Measurements from ENCODE around the gene CELSR1. TPM values are rescaled to one million over a fixed set of nuclear protein-coding genes. Genes with fewer than 3 reads are reported as not detected.
"Not testable (repeated sequence)": the region's sequence is repeated elsewhere in the genome, so short reads cannot be mapped to it uniquely, and the experiment has no call there.

The CELSR1 gene
- total and polyA plus RNA-seq, 3 experiments from 2014 or later = 0.15 to 0.33 (median 0.30) TPM

GRCh38 chr22:46407748-46408147 is 129.7 kb downstream of the CELSR1 start:
- Histone ChIP-seq H3K27ac (ENCODE audit: low read depth, low read length) (no peak overlapping the region), H3K4me3 (ENCODE audit: low read length) (no peak overlapping the region), H3K27me3 (ENCODE audit: insufficient read depth, low read length, poor library complexity, severe bottlenecking) (no peaks in the 10 kb centered on the region), H3K9me3 (ENCODE audit: low read length) (no peaks in the 10 kb centered on the region), H3K4me1 (ENCODE audit: insufficient read depth, low read length) (no peaks in the 10 kb centered on the region), H3K36me3 (ENCODE audit: insufficient read depth, low read length) (no peaks in the 10 kb centered on the region)
- no peak for DNase-seq
- Mint-ChIP-seq H3K27me3 (peaks cover 1 to 6% of the 10 kb centered on the region in 2 donors), H3K27ac (peak overlapping the region in 1 of 8 donors; percentile 46), H3K4me3 (no peak overlapping the region), H3K4me1 (peaks cover 13 to 17% (median 15%) of the 10 kb centered on the region in 3 donors), H3K9me3 (no peaks in the 10 kb centered on the region), H3K36me3 (no peaks in the 10 kb centered on the region)
- ChIA-PET POLR2A (no interaction called here), CTCF (no interaction called here)

GRCh38 chr22:46406791-46407190 is 130.6 kb downstream of the CELSR1 start:
- H3K4me3 Mint-ChIP-seq = no peak overlapping the region
- H3K27ac Mint-ChIP-seq = no peak overlapping the region
- Histone ChIP-seq H3K27ac (ENCODE audit: low read depth, low read length) (no peak overlapping the region), H3K27me3 (ENCODE audit: insufficient read depth, low read length, poor library complexity, severe bottlenecking) (no peaks in the 10 kb centered on the region), H3K4me3 (ENCODE audit: low read length) (no peak overlapping the region), H3K9me3 (ENCODE audit: low read length) (no peaks in the 10 kb centered on the region), H3K36me3 (ENCODE audit: insufficient read depth, low read length) (no peaks in the 10 kb centered on the region), H3K4me1 (ENCODE audit: insufficient read depth, low read length) (no peaks in the 10 kb centered on the region)
- ChIA-PET POLR2A (no interaction called here), CTCF (no interaction called here)
- no peaks in the 10 kb centered on the region for H3K36me3 Mint-ChIP-seq
- H3K27me3 Mint-ChIP-seq = peaks cover 0 to 5% of the 10 kb centered on the region in 2 donors
- no peak for DNase-seq
- H3K4me1 Mint-ChIP-seq = peaks cover 18 to 24% (median 20%) of the 10 kb centered on the region in 3 donors
- no peaks in the 10 kb centered on the region for H3K9me3 Mint-ChIP-seq

- DNase-seq = no peak
- no peaks in the 10 kb centered on the region for H3K9me3 ChIP-seq (ENCODE audit: low read length)
- no peaks in the 10 kb centered on the region for H3K4me1 ChIP-seq (ENCODE audit: insufficient read depth, low read length)
- CTCF ChIA-PET = no interaction called here
- Mint-ChIP-seq H3K27me3 (peaks cover 0 to 5% of the 10 kb centered on the region in 2 donors), H3K9me3 (no peaks in the 10 kb centered on the region), H3K4me3 (no peak overlapping the region), H3K36me3 (no peaks in the 10 kb centered on the region), H3K4me1 (peaks cover 18 to 24% (median 20%) of the 10 kb centered on the region in 3 donors), H3K27ac (no peak overlapping the region)
- POLR2A ChIA-PET = no interaction called here
- H3K4me3 ChIP-seq (ENCODE audit: low read length) = no peak overlapping the region
- no peaks in the 10 kb centered on the region for H3K36me3 ChIP-seq (ENCODE audit: insufficient read depth, low read length)
- H3K27ac ChIP-seq (ENCODE audit: low read depth, low read length) = no peak overlapping the region
- H3K27me3 ChIP-seq (ENCODE audit: insufficient read depth, low read length, poor library complexity, severe bottlenecking) = no peaks in the 10 kb centered on the region
These were observed 131.1 kb downstream of the CELSR1 start for GRCh38 chr22:46406349-46406748.

- H3K27ac ChIP-seq (ENCODE audit: low read depth, low read length) = no peak overlapping the region
- H3K9me3 ChIP-seq (ENCODE audit: low read length) = no peaks in the 10 kb centered on the region
- no peak for DNase-seq
- no peak overlapping the region for H3K4me3 ChIP-seq (ENCODE audit: low read length)
- Mint-ChIP-seq H3K4me1 (peaks cover 18 to 24% (median 20%) of the 10 kb centered on the region in 3 donors), H3K9me3 (no peaks in the 10 kb centered on the region), H3K27ac (no peak overlapping the region), H3K36me3 (no peaks in the 10 kb centered on the region), H3K4me3 (no peak overlapping the region), H3K27me3 (peaks cover 0 to 3% of the 10 kb centered on the region in 2 donors)
- POLR2A ChIA-PET = no interaction called here
- H3K36me3 ChIP-seq (ENCODE audit: insufficient read depth, low read length) = no peaks in the 10 kb centered on the region
- CTCF ChIA-PET = no interaction called here
- no peaks in the 10 kb centered on the region for H3K4me1 ChIP-seq (ENCODE audit: insufficient read depth, low read length)
- no peaks in the 10 kb centered on the region for H3K27me3 ChIP-seq (ENCODE audit: insufficient read depth, low read length, poor library complexity, severe bottlenecking)
These were observed 131.5 kb downstream of the CELSR1 start for GRCh38 chr22:46405901-46406300.

- H3K36me3 ChIP-seq (ENCODE audit: insufficient read depth, low read length); H3K27me3 Mint-ChIP-seq; H3K27ac ChIP-seq (ENCODE audit: low read depth, low read length); POLR2A ChIA-PET; H3K4me1 ChIP-seq (ENCODE audit: insufficient read depth, low read length); H3K4me3 ChIP-seq (ENCODE audit: low read length); H3K9me3 ChIP-seq (ENCODE audit: low read length); H3K9me3 Mint-ChIP-seq; H3K36me3 Mint-ChIP-seq; H3K27me3 ChIP-seq (ENCODE audit: insufficient read depth, low read length, poor library complexity, severe bottlenecking); CTCF ChIA-PET: not testable (repeated sequence)
- Mint-ChIP-seq H3K4me3 (peak overlapping the region in 6 of 7 donors; percentile 29 to 63 (median 52)), H3K4me1 (peaks cover 26 to 32% (median 27%) of the 10 kb centered on the region in 3 donors), H3K27ac (peak overlapping the region in 5 of 8 donors; percentile 47 to 84 (median 71))
- peak in 1 of 5 donors; percentile 43 for DNase-seq
These were observed 133.5 kb downstream of the CELSR1 start for GRCh38 chr22:46403880-46404279.

GRCh38 chr22:46402505-46402904 is 134.9 kb downstream of the CELSR1 start:
- H3K4me3 Mint-ChIP-seq = peak overlapping the region in 2 of 7 donors; percentile 3 to 42
- H3K27ac Mint-ChIP-seq = peak overlapping the region in 5 of 8 donors; percentile 26 to 88 (median 50)
- CTCF ChIA-PET = no interaction called here
- H3K36me3 Mint-ChIP-seq = no peaks in the 10 kb centered on the region
- POLR2A ChIA-PET = no interaction called here
- Histone ChIP-seq H3K9me3 (ENCODE audit: low read length) (no peaks in the 10 kb centered on the region), H3K4me1 (ENCODE audit: insufficient read depth, low read length) (peaks cover 4% of the 10 kb centered on the region), H3K36me3 (ENCODE audit: insufficient read depth, low read length) (no peaks in the 10 kb centered on the region), H3K4me3 (ENCODE audit: low read length) (no peak overlapping the region), H3K27me3 (ENCODE audit: insufficient read depth, low read length, poor library complexity, severe bottlenecking) (no peaks in the 10 kb centered on the region), H3K27ac (ENCODE audit: low read depth, low read length) (no peak overlapping the region)
- no peak for DNase-seq
- H3K9me3 Mint-ChIP-seq = no peaks in the 10 kb centered on the region
- H3K4me1 Mint-ChIP-seq = peaks cover 26 to 32% (median 27%) of the 10 kb centered on the region in 3 donors
- no peaks in the 10 kb centered on the region for H3K27me3 Mint-ChIP-seq

- Mint-ChIP-seq H3K9me3 (no peaks in the 10 kb centered on the region), H3K27ac (no peak overlapping the region), H3K4me3 (no peak overlapping the region), H3K27me3 (no peaks in the 10 kb centered on the region), H3K36me3 (no peaks in the 10 kb centered on the region), H3K4me1 (peaks cover 26 to 32% (median 27%) of the 10 kb centered on the region in 3 donors)
- no peak overlapping the region for H3K4me3 ChIP-seq (ENCODE audit: low read length)
- peaks cover 4% of the 10 kb centered on the region for H3K4me1 ChIP-seq (ENCODE audit: insufficient read depth, low read length)
- POLR2A ChIA-PET = no interaction called here
- H3K27ac ChIP-seq (ENCODE audit: low read depth, low read length) = no peak overlapping the region
- no peak for DNase-seq
- CTCF ChIA-PET = no interaction called here
- H3K9me3 ChIP-seq (ENCODE audit: low read length) = no peaks in the 10 kb centered on the region
- no peaks in the 10 kb centered on the region for H3K36me3 ChIP-seq (ENCODE audit: insufficient read depth, low read length)
- no peaks in the 10 kb centered on the region for H3K27me3 ChIP-seq (ENCODE audit: insufficient read depth, low read length, poor library complexity, severe bottlenecking)
These were observed 136.1 kb downstream of the CELSR1 start for GRCh38 chr22:46401370-46401769.

GRCh38 chr22:46399251-46400024 is 138.0 kb downstream of the CELSR1 start:
- peaks cover 0 to 5% of the 10 kb centered on the region in 2 donors for H3K27me3 Mint-ChIP-seq
- ChIA-PET POLR2A (no interaction called here), CTCF (interaction anchor here (1.0 to 1.5 kb wide), 2 partner anchors 31 to 32 kb away, joined by 3 to 6 read pairs; no protein-coding TSS in a partner anchor)
- H3K9me3 Mint-ChIP-seq = no peaks in the 10 kb centered on the region
- no peak for DNase-seq
- H3K4me3 ChIP-seq (ENCODE audit: low read length) = no peak overlapping the region
- H3K27ac Mint-ChIP-seq = no peak overlapping the region
- no peak overlapping the region for H3K27ac ChIP-seq (ENCODE audit: low read depth, low read length)
- H3K4me1 Mint-ChIP-seq = peaks cover 26 to 30% (median 27%) of the 10 kb centered on the region in 3 donors
- H3K27me3 ChIP-seq (ENCODE audit: insufficient read depth, low read length, poor library complexity, severe bottlenecking) = no peaks in the 10 kb centered on the region
- no peaks in the 10 kb centered on the region for H3K9me3 ChIP-seq (ENCODE audit: low read length)
- H3K4me3 Mint-ChIP-seq = no peak overlapping the region
- H3K36me3 Mint-ChIP-seq = no peaks in the 10 kb centered on the region
- H3K4me1 ChIP-seq (ENCODE audit: insufficient read depth, low read length) = peaks cover 4% of the 10 kb centered on the region
- H3K36me3 ChIP-seq (ENCODE audit: insufficient read depth, low read length) = no peaks in the 10 kb centered on the region
